Tibial artery (tissue), 4 donors: Measurements from ENCODE around the gene EPB41L5.

Experiments used
- DNase-seq, 2 donors: peaks; one replicate each; pipeline ENCODE4 v3.0.0-alpha.2; 2019
- H3K27ac ChIP-seq, 2 donors: fragments of 200-600 bp; sonication (generic) in 1 of 2; 1 replicate in 1 of 2; 2 replicates in 1 of 2; pipeline ENCODE4 v1.5.1; 2018 to 2019; ENCODE audit warnings: mild to moderate bottlenecking in 1 of 2
- H3K27me3 ChIP-seq, 2 donors: fragments of 200-600 bp; sonication (generic) in 1 of 2; one replicate each; pipeline versions ENCODE4 v1.5.1 to v1.6.0; 2016 to 2019
- H3K36me3 ChIP-seq, 3 donors: fragments of 200-600 bp; sonication (generic) in 2 of 3; one replicate each; pipeline ENCODE4 v1.5.1; 2016 to 2019; ENCODE audit warnings: mild to moderate bottlenecking in 2 of 3
- H3K4me1 ChIP-seq, 4 donors: fragments of 200-600 bp; sonication (generic) in 2 of 4; 1 replicate in 3 of 4; 2 replicates in 1 of 4; pipeline ENCODE4 v1.5.1; 2016 to 2019
- H3K4me3 ChIP-seq, 2 donors: fragments of 200-600 bp; sonication (generic) in 1 of 2; 1 replicate in 1 of 2; 2 replicates in 1 of 2; pipeline ENCODE4 v1.5.1; 2018 to 2019; ENCODE audit warnings: mild to moderate bottlenecking in 2 of 2
- H3K9me3 ChIP-seq, 3 donors: fragments of 200-600 bp; sonication (generic) in 1 of 3; one replicate each; pipeline ENCODE4 v1.5.1; 2016 to 2019
- intact Hi-C: fragments of 100-400 bp; cut with DNase I; formaldehyde crosslinking; loops from one replicate; pipeline ENCODE4 v1.15.0; 2023; ENCODE audit warnings: low total_unique reads
- TF ChIP-seq, protein P1 (sequence below), 2 experiments: fragments of 200-600 bp in 1 of 2; fragments of 450-650 bp in 1 of 2; IDR thresholded peaks; one replicate each; pipeline ENCODE4 v1.5.1; 2017 to 2019; ENCODE audit warnings: antibody characterized with exemption in 2 of 2, mild to moderate bottlenecking in 1 of 2, moderate library complexity in 1 of 2

Gene EPB41L5

DNA sequence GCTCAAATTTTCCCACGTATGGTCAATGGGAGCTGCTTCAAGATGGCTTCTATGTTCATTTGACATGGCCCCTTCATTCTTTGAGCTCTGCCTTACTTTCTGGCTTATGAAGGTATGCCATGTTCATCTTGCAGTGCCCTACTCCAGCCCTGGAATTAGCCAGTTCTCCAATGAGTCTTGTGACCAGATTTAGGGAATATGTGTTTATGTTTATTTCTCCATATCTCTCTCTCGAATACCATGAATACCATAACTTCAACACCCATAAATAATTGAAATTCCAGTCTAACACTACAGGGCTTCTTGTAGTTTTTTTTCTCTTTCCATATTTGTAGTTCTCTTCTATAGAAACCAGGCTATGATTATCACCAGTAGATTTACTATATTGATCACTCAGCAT, 39.7 kb downstream of the EPB41L5 start:
- DNase-seq, result no peak
- TF ChIP-seq, protein P1, sequence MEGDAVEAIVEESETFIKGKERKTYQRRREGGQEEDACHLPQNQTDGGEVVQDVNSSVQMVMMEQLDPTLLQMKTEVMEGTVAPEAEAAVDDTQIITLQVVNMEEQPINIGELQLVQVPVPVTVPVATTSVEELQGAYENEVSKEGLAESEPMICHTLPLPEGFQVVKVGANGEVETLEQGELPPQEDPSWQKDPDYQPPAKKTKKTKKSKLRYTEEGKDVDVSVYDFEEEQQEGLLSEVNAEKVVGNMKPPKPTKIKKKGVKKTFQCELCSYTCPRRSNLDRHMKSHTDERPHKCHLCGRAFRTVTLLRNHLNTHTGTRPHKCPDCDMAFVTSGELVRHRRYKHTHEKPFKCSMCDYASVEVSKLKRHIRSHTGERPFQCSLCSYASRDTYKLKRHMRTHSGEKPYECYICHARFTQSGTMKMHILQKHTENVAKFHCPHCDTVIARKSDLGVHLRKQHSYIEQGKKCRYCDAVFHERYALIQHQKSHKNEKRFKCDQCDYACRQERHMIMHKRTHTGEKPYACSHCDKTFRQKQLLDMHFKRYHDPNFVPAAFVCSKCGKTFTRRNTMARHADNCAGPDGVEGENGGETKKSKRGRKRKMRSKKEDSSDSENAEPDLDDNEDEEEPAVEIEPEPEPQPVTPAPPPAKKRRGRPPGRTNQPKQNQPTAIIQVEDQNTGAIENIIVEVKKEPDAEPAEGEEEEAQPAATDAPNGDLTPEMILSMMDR (IDR thresholded peaks at IDR 0.05), result no peak
- intact Hi-C loops, result no loop called here

DNA sequence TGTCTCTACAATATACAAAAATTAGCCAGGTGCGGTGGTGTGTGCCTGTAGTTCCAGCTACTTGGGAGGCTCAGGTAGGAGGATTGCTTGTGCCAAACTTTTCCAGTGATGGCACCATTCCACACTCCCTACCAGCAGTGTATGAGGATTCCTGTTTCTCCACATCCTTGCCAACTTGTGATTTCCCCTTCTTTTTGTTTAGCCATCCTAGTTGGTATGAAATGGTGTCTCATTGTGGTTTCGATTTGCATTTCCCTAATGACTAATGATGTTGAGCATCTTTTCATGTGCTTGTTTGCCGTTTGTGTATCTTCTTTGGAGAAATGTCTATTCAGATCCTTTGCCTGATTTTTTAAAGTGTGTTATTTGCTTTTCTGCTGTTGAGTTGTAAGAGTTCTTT, 41.0 kb downstream of the EPB41L5 start:
- Histone ChIP-seq H3K27ac (no peak overlapping the region), H3K4me3 (no peak overlapping the region), H3K9me3 (peaks cover 0 to 11% (median 0%) of the 10 kb centered on the region in 3 donors), H3K27me3 (no peaks in the 10 kb centered on the region), H3K4me1 (no peaks in the 10 kb centered on the region), H3K36me3 (peaks cover 5 to 14% (median 12%) of the 10 kb centered on the region in 3 donors)
- TF ChIP-seq, protein P1 (IDR thresholded peaks at IDR 0.05), result no peak
- intact Hi-C loops, result no loop called here
- DNase-seq, result no peak

More for the DNA sequence above, 39.7 kb downstream of the EPB41L5 start:
- H3K27me3 ChIP-seq, result no peaks in the 10 kb centered on the region
- no peak overlapping the region for H3K27ac ChIP-seq
- peaks cover 5 to 14% (median 12%) of the 10 kb centered on the region in 3 donors for H3K36me3 ChIP-seq
- peaks cover 0 to 11% (median 0%) of the 10 kb centered on the region in 3 donors for H3K9me3 ChIP-seq
- no peaks in the 10 kb centered on the region for H3K4me1 ChIP-seq
- no peak overlapping the region for H3K4me3 ChIP-seq

DNA sequence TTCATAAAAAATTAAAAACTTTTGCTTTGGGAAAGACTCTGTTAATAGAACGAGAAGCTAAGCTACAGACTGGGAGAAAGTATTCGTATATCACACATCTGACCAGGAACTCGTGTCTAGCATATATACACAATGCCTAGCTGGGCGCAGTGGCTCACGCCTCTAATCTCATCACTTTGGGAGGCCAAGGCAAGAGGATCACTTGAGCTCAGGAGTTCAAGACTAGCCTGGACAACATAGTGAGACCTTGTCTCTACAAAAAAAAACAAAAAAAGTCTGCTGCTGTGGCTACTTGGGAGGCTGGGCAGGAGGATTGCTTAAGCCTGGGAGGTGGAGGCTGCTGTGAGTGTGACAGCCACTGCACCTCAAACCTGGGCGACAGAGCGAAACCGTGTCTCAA, 46.6 kb downstream of the EPB41L5 start:
- no peaks in the 10 kb centered on the region for H3K27me3 ChIP-seq
- H3K36me3 ChIP-seq, result peaks cover 0 to 5% (median 0%) of the 10 kb centered on the region in 3 donors
- H3K4me3 ChIP-seq, result no peak overlapping the region
- TF ChIP-seq, protein P1 (IDR thresholded peaks at IDR 0.05), result no peak
- intact Hi-C loops, result no loop called here
- H3K4me1 ChIP-seq, result no peaks in the 10 kb centered on the region
- H3K9me3 ChIP-seq, result no peaks in the 10 kb centered on the region
- no peak for DNase-seq
- no peak overlapping the region for H3K27ac ChIP-seq

DNA sequence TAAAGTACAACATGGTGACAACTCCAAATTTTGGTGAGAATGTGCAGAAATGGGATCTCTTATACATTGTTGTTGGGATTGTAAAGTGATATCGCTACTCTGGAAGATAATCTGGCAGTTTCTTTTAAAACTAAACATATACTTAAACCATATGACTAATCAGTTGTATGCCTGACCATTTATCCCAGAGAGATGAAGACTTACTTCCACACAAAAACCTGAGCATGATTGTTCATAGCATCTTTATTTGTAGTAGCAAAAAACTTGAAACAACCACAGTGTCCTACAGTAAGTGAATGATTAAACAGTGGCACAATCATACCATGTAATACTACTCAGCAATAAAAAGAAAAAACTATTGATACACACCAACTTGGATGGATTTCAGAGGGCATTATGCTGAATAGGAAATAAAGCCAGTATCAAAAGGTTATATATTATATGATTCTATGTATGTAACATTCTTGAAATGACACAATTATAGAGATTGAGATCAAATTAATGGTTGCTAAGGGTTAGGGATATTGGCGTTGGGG, 47.3 kb downstream of the EPB41L5 start:
- intact Hi-C loops, result no loop called here
- Histone ChIP-seq H3K4me1 (no peaks in the 10 kb centered on the region), H3K9me3 (no peaks in the 10 kb centered on the region), H3K4me3 (no peak overlapping the region), H3K36me3 (peaks cover 0 to under 1% (median 0%) of the 10 kb centered on the region in 3 donors), H3K27ac (no peak overlapping the region), H3K27me3 (no peaks in the 10 kb centered on the region)
- DNase-seq, result no peak
- TF ChIP-seq, protein P1 (IDR thresholded peaks at IDR 0.05), result no peak

DNA sequence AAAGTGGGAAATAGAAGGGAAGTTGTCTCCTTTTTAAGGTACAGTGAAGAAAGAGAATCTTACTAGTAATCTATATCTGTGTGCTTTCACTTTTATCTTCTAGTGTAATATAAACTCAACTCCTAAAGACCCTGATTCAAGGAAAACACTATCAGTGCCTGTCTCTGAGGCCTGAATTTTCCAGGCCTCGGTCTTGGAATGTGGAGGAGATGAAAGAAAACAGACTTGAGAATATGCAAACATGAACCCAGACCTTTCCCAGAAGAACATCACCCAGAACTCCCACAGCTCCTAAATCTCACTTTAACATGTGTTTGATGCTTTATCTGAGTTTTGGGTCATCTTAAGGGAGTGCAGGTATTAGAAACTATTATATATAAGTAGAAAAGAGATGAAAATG, 51.8 kb downstream of the EPB41L5 start:
- Histone ChIP-seq H3K4me3 (no peak overlapping the region), H3K27me3 (no peaks in the 10 kb centered on the region), H3K4me1 (peaks cover 0 to 4% (median 2%) of the 10 kb centered on the region in 4 donors), H3K9me3 (no peaks in the 10 kb centered on the region), H3K36me3 (no peaks in the 10 kb centered on the region), H3K27ac (no peak overlapping the region)
- TF ChIP-seq, protein P1 (IDR thresholded peaks at IDR 0.05), result no peak
- intact Hi-C loops, result no loop called here
- DNase-seq, result no peak
